IMR-90 (cell line): ENCODE measurements around the gene ACAP1. TPM values are rescaled to one million over a fixed set of nuclear protein-coding genes. Genes with fewer than 3 reads are reported as not detected.

Experiments used
- ATAC-seq: fragments of 200-7000 bp; cut with Tn5 transposase; 2 replicates; pipeline ENCODE4 v1.9.1; 2020; ENCODE audit warnings: low read depth, mild to moderate bottlenecking, moderate library complexity
- BruUV-seq: library from RNA; stranded (reverse); fragments of 400-500 nt; replicated peaks from 2 replicates; lab custom pipeline; 2021; lab: Mats Ljungman, UMichigan
- CTCF ChIA-PET: fragments of 300-600 bp; formaldehyde crosslinking; extraction: SDS; loops from one replicate; lab custom pipeline; 2021; ENCODE audit warnings: antibody characterized with exemption; lab: Yijun Ruan, JAX
- POLR2A ChIA-PET: fragments of 300-600 bp; sonication (Branson Sonifier 250); formaldehyde crosslinking; loops from one replicate; lab custom pipeline; 2022; ENCODE audit warnings: antibody characterized with exemption; ENCODE audit not compliant: unreplicated experiment; lab: Charles Lee
- DNase-seq: peaks from one replicate; pipeline ENCODE4 v3.0.0; 2013
- H2AFZ ChIP-seq: replicated peaks from 2 replicates; pipeline ENCODE3; 2013; ENCODE audit warnings: low read length, mild to moderate bottlenecking; ENCODE audit not compliant: poor library complexity
- H2AK5ac ChIP-seq: 2 replicates; pipeline ENCODE4 v1.6.1; 2013; ENCODE audit warnings: low read depth, low read length, inconsistent platforms
- H2AK9ac ChIP-seq: replicated peaks from 2 replicates; pipeline ENCODE3; 2013; ENCODE audit warnings: mild to moderate bottlenecking, low read depth, low read length, moderate library complexity; ENCODE audit not compliant: poor library complexity
- H2BK120ac ChIP-seq: 2 replicates; pipeline ENCODE4 v1.6.1; 2013; ENCODE audit warnings: low read depth, low read length, inconsistent platforms
- H2BK15ac ChIP-seq: 3 replicates; pipeline ENCODE4 v1.6.1; 2013; ENCODE audit warnings: low read depth, low read length, inconsistent platforms
- H2BK20ac ChIP-seq: 2 replicates; pipeline ENCODE4 v1.6.1; 2013; ENCODE audit warnings: low read depth, mild to moderate bottlenecking, inconsistent platforms, low read length, moderate library complexity
- H2BK5ac ChIP-seq: 2 replicates; pipeline ENCODE4 v1.6.1; 2013; ENCODE audit warnings: mild to moderate bottlenecking, low read depth, low read length, inconsistent platforms; ENCODE audit not compliant: poor library complexity, severe bottlenecking
- H3K14ac ChIP-seq: replicated peaks from 2 replicates; pipeline ENCODE4 v1.6.1; 2013; ENCODE audit warnings: low read depth, low read length, inconsistent platforms
- H3K18ac ChIP-seq: 2 replicates; pipeline ENCODE4 v1.6.1; 2013; ENCODE audit warnings: low read depth, low read length, control low read depth
- H3K23ac ChIP-seq: 2 replicates; pipeline ENCODE4 v1.6.1; 2013; ENCODE audit warnings: low read depth, low read length, inconsistent platforms
- H3K27ac ChIP-seq: 2 replicates; pipeline ENCODE4 v1.5.1; 2013; ENCODE audit warnings: mild to moderate bottlenecking, control low read depth, low read length; ENCODE audit not compliant: insufficient read depth
- H3K27me3 ChIP-seq: 2 replicates; pipeline ENCODE4 v1.6.1; 2013; ENCODE audit warnings: low read length; ENCODE audit not compliant: control insufficient read depth, insufficient read depth
- H3K36me3 ChIP-seq: 2 replicates; pipeline ENCODE4 v1.6.1; 2013; ENCODE audit warnings: low read length, mixed read lengths; ENCODE audit not compliant: control insufficient read depth, insufficient read depth
- H3K4ac ChIP-seq: 2 replicates; pipeline ENCODE4 v1.6.1; 2013; ENCODE audit warnings: low read depth, low read length, inconsistent platforms
- H3K4me1 ChIP-seq: 2 replicates; pipeline ENCODE4 v1.6.1; 2013; ENCODE audit warnings: low read length, mixed read lengths; ENCODE audit not compliant: control insufficient read depth, insufficient read depth
- H3K4me2 ChIP-seq: 2 replicates; pipeline ENCODE4 v1.6.1; 2013; ENCODE audit warnings: low read depth, mild to moderate bottlenecking, control low read depth, low read length, moderate library complexity
- H3K4me3 ChIP-seq: 2 replicates; pipeline ENCODE4 v1.5.1; 2013; ENCODE audit warnings: low read depth, mild to moderate bottlenecking, control low read depth, low read length, moderate library complexity; ENCODE audit not compliant: insufficient read depth
- H3K56ac ChIP-seq: 2 replicates; pipeline ENCODE4 v1.6.1; 2013; ENCODE audit warnings: low read length, inconsistent platforms; ENCODE audit not compliant: insufficient read depth; ENCODE audit errors: extremely low read depth
- H3K79me1 ChIP-seq, 2 experiments: 2 replicates each; pipeline ENCODE4 v1.6.1; 2013; ENCODE audit warnings: low read length in 2 of 2, inconsistent platforms in 1 of 2, low read depth in 1 of 2
- H3K9ac ChIP-seq: 2 replicates; pipeline ENCODE4 v1.6.1; 2013; ENCODE audit warnings: low read depth, low read length, control low read depth
- H3K9me1 ChIP-seq: 2 replicates; pipeline ENCODE4 v1.6.1; 2013; ENCODE audit warnings: low read length, inconsistent platforms; ENCODE audit not compliant: insufficient read depth
- H3K9me3 ChIP-seq: 2 replicates; pipeline ENCODE4 v1.6.1; 2013; ENCODE audit warnings: low read length; ENCODE audit not compliant: control insufficient read depth, insufficient read depth
- H4K20me1 ChIP-seq: 2 replicates; pipeline ENCODE4 v1.6.1; 2013; ENCODE audit warnings: low read length, inconsistent platforms; ENCODE audit not compliant: insufficient read depth
- H4K5ac ChIP-seq: 2 replicates; pipeline ENCODE4 v1.6.1; 2013; ENCODE audit warnings: mild to moderate bottlenecking, low read depth, low read length, control low read depth
- H4K8ac ChIP-seq, 2 experiments: 2 replicates each; pipeline ENCODE4 v1.6.1; 2013; ENCODE audit warnings: low read depth in 2 of 2, low read length in 2 of 2, control low read depth in 1 of 2, inconsistent platforms in 1 of 2
- H4K91ac ChIP-seq: 2 replicates; pipeline ENCODE4 v1.6.1; 2013; ENCODE audit warnings: low read depth, low read length, inconsistent platforms; ENCODE audit not compliant: insufficient read depth
- BHLHE40 ChIP-seq: fragments of 150-350 bp; IDR thresholded peaks from 2 replicates; pipeline ENCODE4 v1.6.1; 2016; ENCODE audit warnings: mild to moderate bottlenecking, low read depth, low read length
- CEBPB ChIP-seq: IDR thresholded peaks from 2 replicates; pipeline ENCODE4 v1.6.1; 2012; ENCODE audit warnings: low read depth, low read length, improper control_type of control experiment
- CHD1 ChIP-seq: IDR thresholded peaks from 2 replicates; pipeline ENCODE4 v1.6.1; 2012; ENCODE audit warnings: low read depth, low read length, improper control_type of control experiment
- FOS ChIP-seq: fragments of 150-350 bp; IDR thresholded peaks from 2 replicates; pipeline ENCODE4 v1.6.1; 2016; ENCODE audit warnings: low read depth, low read length
- MAFK ChIP-seq: IDR thresholded peaks from 2 replicates; pipeline ENCODE4 v1.6.1; 2012; ENCODE audit warnings: low read depth, low read length, improper control_type of control experiment
- MAZ ChIP-seq: IDR thresholded peaks from 2 replicates; pipeline ENCODE4 v1.6.1; 2012; ENCODE audit warnings: low read depth, mild to moderate bottlenecking, low read length, improper control_type of control experiment, moderate library complexity, borderline replicate concordance
- MXI1 ChIP-seq: IDR thresholded peaks from 2 replicates; pipeline ENCODE4 v1.6.1; 2012; ENCODE audit warnings: low read depth, mild to moderate bottlenecking, low read length, moderate library complexity, borderline replicate concordance
- NFE2L2 ChIP-seq: fragments of 150-350 bp; IDR thresholded peaks from 2 replicates; pipeline ENCODE4 v1.6.1; 2016; ENCODE audit warnings: low read depth, mild to moderate bottlenecking, low read length
- RAD21 ChIP-seq: IDR thresholded peaks from 2 replicates; pipeline ENCODE4 v1.6.1; 2012; ENCODE audit warnings: low read length, improper control_type of control experiment
- RFX5 ChIP-seq: IDR thresholded peaks from 2 replicates; pipeline ENCODE4 v1.8.0; 2012; ENCODE audit warnings: low read depth, mild to moderate bottlenecking, low read length, moderate library complexity
- SMC3 ChIP-seq: fragments of 150-350 bp; IDR thresholded peaks from 2 replicates; pipeline ENCODE4 v1.6.1; 2016; ENCODE audit warnings: low read depth, mild to moderate bottlenecking, antibody characterized with exemption, low read length, moderate library complexity
- WGBS, 2 experiments: methylation state at CpG; one replicate each; pipeline versions ENCODE4 v1.1.5 to v1.1.7; 2013; ENCODE audit warnings: missing lambda C conversion rate in 2 of 2; ENCODE audit not compliant: insufficient read length in 1 of 2; ENCODE audit errors: extremely low coverage in 2 of 2; 5-methylcytosine and 5-hydroxymethylcytosine counted together
- dilution Hi-C: fragments of 300-500 bp; cut with HindIII; formaldehyde crosslinking; loops from one replicate; pipeline ENCODE4 v1.14.3; 2018; ENCODE audit warnings: low sequenced_read_pairs; ENCODE audit not compliant: unreplicated experiment
- in situ Hi-C: fragments of 300-500 bp; cut with MboI; formaldehyde crosslinking; loops from 3 replicates; pipeline ENCODE4 v1.14.3; 2019; ENCODE audit warnings: low sequenced_read_pairs, inconsistent platforms, mixed read lengths
- intact Hi-C: fragments of 100-400 bp; cut with micrococcal nuclease; formaldehyde crosslinking; loops from 2 replicates; pipeline ENCODE4 v1.10.0; 2022
- polyA plus RNA-seq, 3 experiments: library from polyadenylated mRNA; depleted of rRNA; stranded (reverse); fragments of >200 nt; gene quantifications; 2 replicates each; pipeline ENCODE4 v1.2.3, GENCODE V29; 2012; ENCODE audit warnings: low replicate concordance in 1 of 3
- total RNA-seq: library from RNA; depleted of rRNA; stranded (reverse); fragments of >200 nt; gene quantifications from 2 replicates; pipeline ENCODE4 v1.2.3, GENCODE V29; 2012
- TF ChIP-seq, protein P1 (sequence below): conservative IDR thresholded peaks from 2 replicates; pipeline ENCODE4 v1.5.1; 2012; ENCODE audit warnings: mild to moderate bottlenecking, low read depth, low read length, improper control_type of control experiment
- TF ChIP-seq, protein P2 (sequence below): fragments of 150-350 bp; IDR thresholded peaks from 2 replicates; pipeline ENCODE4 v1.6.1; 2017; ENCODE audit warnings: mild to moderate bottlenecking, antibody characterized with exemption, low read length, low read depth
- TF ChIP-seq, protein P3 (sequence below): fragments of 150-350 bp; IDR thresholded peaks from 2 replicates; pipeline ENCODE4 v1.6.1; 2016; ENCODE audit warnings: low read depth, mild to moderate bottlenecking, low read length, moderate library complexity, borderline replicate concordance

The ACAP1 gene
- total and polyA plus RNA-seq, 2 of the 4 experiments (the other 2 are of a cell fraction) = under 0.01 to 2.1 TPM

DNA sequence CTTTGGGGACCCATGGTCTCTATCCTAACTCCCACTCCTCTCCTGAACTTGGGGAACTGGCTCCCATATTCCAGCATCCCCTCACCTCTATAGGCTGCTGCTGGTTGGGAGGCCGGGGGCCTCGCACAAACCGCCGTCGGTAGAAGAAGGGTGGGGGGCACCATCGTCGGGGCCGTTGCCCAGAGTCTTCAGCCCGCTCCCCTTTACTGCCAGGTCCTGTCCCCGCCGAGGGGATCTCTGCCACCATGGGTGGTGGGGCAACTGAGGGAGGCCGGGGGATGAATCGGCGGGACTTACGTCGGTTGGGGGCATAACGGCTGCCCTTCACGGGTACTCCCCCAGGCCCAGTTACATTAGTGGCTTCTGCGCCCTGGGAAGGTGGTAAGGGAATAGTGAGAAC lies 46.2 kb upstream of the ACAP1 start (continued):
- no peak for TF ChIP-seq MAZ
- no peak for TF ChIP-seq NFE2L2
- no peak for TF ChIP-seq SMC3

DNA sequence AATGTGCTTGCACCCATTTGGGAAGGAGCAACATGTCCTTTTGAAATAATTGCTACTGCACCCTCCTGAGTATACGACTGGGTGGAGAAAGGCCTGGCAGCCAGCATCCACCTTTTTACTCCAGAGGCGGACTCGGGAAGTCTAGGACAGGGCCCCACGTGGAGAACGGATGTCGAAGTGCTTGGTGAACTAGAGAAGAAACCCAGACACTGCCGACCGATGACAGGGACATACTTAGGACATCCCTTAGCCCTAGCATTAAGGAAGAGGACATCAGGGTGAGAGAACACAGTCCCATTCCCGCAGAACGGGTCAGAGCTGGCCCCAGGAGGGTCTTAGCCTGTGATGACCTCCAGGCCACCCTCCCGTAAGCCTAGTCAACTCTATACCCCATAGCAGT lies 45.6 kb upstream of the ACAP1 start:
- dilution Hi-C loops (no loop called here), in situ Hi-C loops (no loop called here), intact Hi-C loops (no loop called here)
- Histone ChIP-seq H4K8ac (no peak overlapping the region), H4K20me1 (0 out of 2 replicates have a peak, but pooled peaks cover 3% of the 10 kb centered on the region), H3K27me3 (peaks cover 81% of the 10 kb centered on the region), H4K91ac (no peak overlapping the region), H3K56ac (no peak overlapping the region), H3K4ac (no peak overlapping the region), H2AK5ac (no peak overlapping the region), H3K18ac (no peak overlapping the region), H2AFZ (no peak overlapping the region), H2BK120ac (no peak overlapping the region), H3K4me3 (no peak overlapping the region), H3K9me1 (no peaks in the 10 kb centered on the region; the same call in 1 of the 2 replicates), H3K4me1 (peaks cover 3% of the 10 kb centered on the region), H3K14ac (no peak overlapping the region), H3K36me3 (no peaks in the 10 kb centered on the region), H2BK15ac (no peak overlapping the region), H2BK5ac (no peak overlapping the region), H3K27ac (no peak overlapping the region), H2AK9ac (no peak overlapping the region), H2BK20ac (no peak overlapping the region), H4K5ac (no peak overlapping the region), H3K23ac (no peak overlapping the region), H3K4me2 (no peak overlapping the region), H3K9ac (no peak overlapping the region), H3K79me1 (no peaks in the 10 kb centered on the region), H3K9me3 (no peaks in the 10 kb centered on the region; the same call in 1 of the 2 replicates)
- POLR2A ChIA-PET = no interaction called here
- no peak for DNase-seq
- no peak for ATAC-seq
- 40% methylated on average over 2 of the region's 11 CpGs; no CpG with 5 or more reads in 1 of the 2 experiments for WGBS, 2 experiments
- CTCF ChIA-PET = no interaction called here
- no TSS peak for BruUV-seq
- no peak for TF ChIP-seq SMC3
- TF ChIP-seq CEBPB = no peak
- no peak for TF ChIP-seq MAFK
- TF ChIP-seq, protein P1, sequence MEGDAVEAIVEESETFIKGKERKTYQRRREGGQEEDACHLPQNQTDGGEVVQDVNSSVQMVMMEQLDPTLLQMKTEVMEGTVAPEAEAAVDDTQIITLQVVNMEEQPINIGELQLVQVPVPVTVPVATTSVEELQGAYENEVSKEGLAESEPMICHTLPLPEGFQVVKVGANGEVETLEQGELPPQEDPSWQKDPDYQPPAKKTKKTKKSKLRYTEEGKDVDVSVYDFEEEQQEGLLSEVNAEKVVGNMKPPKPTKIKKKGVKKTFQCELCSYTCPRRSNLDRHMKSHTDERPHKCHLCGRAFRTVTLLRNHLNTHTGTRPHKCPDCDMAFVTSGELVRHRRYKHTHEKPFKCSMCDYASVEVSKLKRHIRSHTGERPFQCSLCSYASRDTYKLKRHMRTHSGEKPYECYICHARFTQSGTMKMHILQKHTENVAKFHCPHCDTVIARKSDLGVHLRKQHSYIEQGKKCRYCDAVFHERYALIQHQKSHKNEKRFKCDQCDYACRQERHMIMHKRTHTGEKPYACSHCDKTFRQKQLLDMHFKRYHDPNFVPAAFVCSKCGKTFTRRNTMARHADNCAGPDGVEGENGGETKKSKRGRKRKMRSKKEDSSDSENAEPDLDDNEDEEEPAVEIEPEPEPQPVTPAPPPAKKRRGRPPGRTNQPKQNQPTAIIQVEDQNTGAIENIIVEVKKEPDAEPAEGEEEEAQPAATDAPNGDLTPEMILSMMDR = no peak
- TF ChIP-seq, protein P2, sequence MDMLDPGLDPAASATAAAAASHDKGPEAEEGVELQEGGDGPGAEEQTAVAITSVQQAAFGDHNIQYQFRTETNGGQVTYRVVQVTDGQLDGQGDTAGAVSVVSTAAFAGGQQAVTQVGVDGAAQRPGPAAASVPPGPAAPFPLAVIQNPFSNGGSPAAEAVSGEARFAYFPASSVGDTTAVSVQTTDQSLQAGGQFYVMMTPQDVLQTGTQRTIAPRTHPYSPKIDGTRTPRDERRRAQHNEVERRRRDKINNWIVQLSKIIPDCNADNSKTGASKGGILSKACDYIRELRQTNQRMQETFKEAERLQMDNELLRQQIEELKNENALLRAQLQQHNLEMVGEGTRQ = no peak
- no peak for TF ChIP-seq RAD21
- TF ChIP-seq BHLHE40 = no peak
- TF ChIP-seq, protein P3, sequence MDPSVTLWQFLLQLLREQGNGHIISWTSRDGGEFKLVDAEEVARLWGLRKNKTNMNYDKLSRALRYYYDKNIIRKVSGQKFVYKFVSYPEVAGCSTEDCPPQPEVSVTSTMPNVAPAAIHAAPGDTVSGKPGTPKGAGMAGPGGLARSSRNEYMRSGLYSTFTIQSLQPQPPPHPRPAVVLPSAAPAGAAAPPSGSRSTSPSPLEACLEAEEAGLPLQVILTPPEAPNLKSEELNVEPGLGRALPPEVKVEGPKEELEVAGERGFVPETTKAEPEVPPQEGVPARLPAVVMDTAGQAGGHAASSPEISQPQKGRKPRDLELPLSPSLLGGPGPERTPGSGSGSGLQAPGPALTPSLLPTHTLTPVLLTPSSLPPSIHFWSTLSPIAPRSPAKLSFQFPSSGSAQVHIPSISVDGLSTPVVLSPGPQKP = no peak
- no peak for TF ChIP-seq NFE2L2
- TF ChIP-seq RFX5 = no peak
- TF ChIP-seq FOS = no peak
- no peak for TF ChIP-seq MXI1
- TF ChIP-seq CHD1 = no peak
